CD4-positive, alpha-beta T cell treated with Interleukin-17A for 1 hour (primary cell): ENCODE results near the gene CHST8.
"Not testable (repeated sequence)": the region's sequence is repeated elsewhere in the genome, so short reads cannot be mapped to it uniquely, and the experiment has no call there.

Experiments used
- DNase-seq: peaks from one replicate; pipeline ENCODE4 v3.0.0-alpha.2; 2020

Gene CHST8

GRCh38 chr19:33647146-33647545 is 25.4 kb downstream of the CHST8 start:
- DNase-seq: no peak

GRCh38 chr19:33649627-33650305 is 28.0 kb downstream of the CHST8 start:
- DNase-seq: no peak

GRCh38 chr19:33653684-33654083 is 31.9 kb downstream of the CHST8 start:
- DNase-seq: no peak

GRCh38 chr19:33654840-33655508 is 33.2 kb downstream of the CHST8 start:
- DNase-seq: no peak

GRCh38 chr19:33659835-33660234 is 38.1 kb downstream of the CHST8 start:
- DNase-seq: no peak

GRCh38 chr19:33660410-33661124 is 38.8 kb downstream of the CHST8 start:
- no peak for DNase-seq

GRCh38 chr19:33661336-33661735 is 39.6 kb downstream of the CHST8 start:
- DNase-seq: no peak

GRCh38 chr19:33662391-33663092 is 40.8 kb downstream of the CHST8 start:
- DNase-seq: no peak

GRCh38 chr19:33663316-33663715 is 41.6 kb downstream of the CHST8 start:
- DNase-seq: not testable (repeated sequence)

- DNase-seq: no peak
Measured at GRCh38 chr19:33664744-33665143, 43.0 kb downstream of the CHST8 start.

- no peak for DNase-seq
Measured at GRCh38 chr19:33665776-33666595, 44.2 kb downstream of the CHST8 start.

- DNase-seq: no peak
Measured at GRCh38 chr19:33667141-33667650, 45.4 kb downstream of the CHST8 start.

GRCh38 chr19:33667881-33668280 is 46.1 kb downstream of the CHST8 start:
- DNase-seq: no peak

- no peak for DNase-seq
Measured at GRCh38 chr19:33668968-33669367, 47.2 kb downstream of the CHST8 start.

GRCh38 chr19:33669376-33669775 is 47.6 kb downstream of the CHST8 start:
- DNase-seq: no peak

- no peak for DNase-seq
Measured at GRCh38 chr19:33670398-33670797, 48.6 kb downstream of the CHST8 start.

- DNase-seq: no peak
Measured at GRCh38 chr19:33671211-33671610, 49.5 kb downstream of the CHST8 start.

- no peak for DNase-seq
Measured at GRCh38 chr19:33673258-33673875, 51.6 kb downstream of the CHST8 start.

GRCh38 chr19:33673996-33674625 is 52.4 kb downstream of the CHST8 start:
- no peak for DNase-seq

GRCh38 chr19:33674626-33675367 is 53.0 kb downstream of the CHST8 start:
- no peak for DNase-seq
